MM.1S (cell line): Measurements from ENCODE around the gene HSPB7.

Experiments used
- CTCF ChIP-seq: fragments of 300-600 bp; sonication (generic); IDR thresholded peaks from 2 replicates; pipeline ENCODE4 v1.5.1; 2016; ENCODE audit warnings: antibody characterized with exemption, low read length, mixed read lengths
- EZH2 ChIP-seq: fragments of 300-600 bp; sonication (generic); optimal IDR thresholded peaks from 2 replicates; pipeline ENCODE3; 2017; ENCODE audit warnings: low read depth, mild to moderate bottlenecking, antibody characterized with exemption, low read length, mixed read lengths
- EZH2phosphoT487 ChIP-seq: fragments of 300-600 bp; sonication (generic); IDR thresholded peaks from 2 replicates; pipeline ENCODE4 v1.6.1; 2018; ENCODE audit warnings: antibody characterized with exemption, low read length

DNA sequence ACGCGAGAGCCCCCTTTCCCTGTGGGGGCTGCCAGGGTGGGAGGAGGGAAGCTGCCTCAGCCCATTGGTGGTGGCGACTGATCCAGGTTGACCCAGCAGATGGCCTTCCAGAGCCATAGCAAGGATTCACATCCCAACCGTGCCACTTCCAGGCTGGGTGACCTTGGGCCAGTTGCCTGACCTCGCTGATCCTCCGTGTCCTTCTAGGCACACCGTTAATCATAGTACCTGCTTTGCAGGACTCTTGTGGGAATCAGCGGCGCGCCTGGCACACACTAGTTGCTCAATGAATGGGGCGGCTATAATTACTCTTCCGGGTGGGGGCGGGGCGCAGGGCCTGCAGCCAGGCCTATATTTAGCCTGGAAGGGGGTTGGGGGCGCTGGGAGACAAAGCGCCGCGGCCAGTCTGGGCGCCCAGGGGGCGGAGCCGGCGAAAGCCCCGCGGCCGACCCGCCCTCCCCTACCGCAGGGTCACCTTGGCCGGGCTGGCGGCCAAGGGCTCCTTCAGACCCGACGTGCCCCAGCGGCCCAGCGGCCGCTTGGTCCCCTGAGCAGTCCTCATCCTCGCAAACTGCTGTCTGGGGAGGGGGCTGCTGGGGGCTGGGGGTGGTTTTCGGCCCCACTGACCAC lies 5.1 kb downstream of the HSPB7 start:
- TF ChIP-seq CTCF = no peak
- TF ChIP-seq EZH2phosphoT487 = no peak
- no peak for TF ChIP-seq EZH2
